ENCODE data around the gene IKZF1.

IKZF1 gene

GRCh38 chr7:50349963-50350944 lies 45.7 kb downstream of the IKZF1 start:
- TF ChIP-seq POLR2AphosphoS5 (IDR thresholded peaks at IDR 0.05; ENCODE audit: low read depth) (no peak), CTCF (IDR thresholded peaks at IDR 0.05; ENCODE audit: insufficient read depth, low read length) (no peak), GABPA (IDR thresholded peaks at IDR 0.05; ENCODE audit: low read depth) (no peak), SPI1 (IDR thresholded peaks at IDR 0.05; ENCODE audit: borderline replicate concordance, low read depth) (no peak)
- peak overlapping the region; percentile 46 for H3K27ac ChIP-seq (replicated peaks)
- no peak overlapping the region for H3K4me3 ChIP-seq (replicated peaks; ENCODE audit: insufficient read depth, low read length)
- no peak for DNase-seq (ENCODE audit: low read depth in 1 of 2, low spot score in 1 of 2)
- H3K27me3 ChIP-seq (ENCODE audit: insufficient read depth, poor library complexity, severe bottlenecking) = no peaks in the 10 kb centered on the region

GRCh38 chr7:50351267-50351666 lies 46.8 kb downstream of the IKZF1 start:
- TF ChIP-seq GABPA (IDR thresholded peaks at IDR 0.05; ENCODE audit: low read depth) (no peak), POLR2AphosphoS5 (IDR thresholded peaks at IDR 0.05; ENCODE audit: low read depth) (no peak), REST (IDR thresholded peaks at IDR 0.05; ENCODE audit: insufficient replicate concordance, low read depth) (no peak), SPI1 (IDR thresholded peaks at IDR 0.05; ENCODE audit: borderline replicate concordance, low read depth) (peak; percentile 69; the same call in 1 of the 2 replicates), CTCF (IDR thresholded peaks at IDR 0.05; ENCODE audit: insufficient read depth, low read length) (no peak)
- DNase-seq (ENCODE audit: low read depth in 1 of 2, low spot score in 1 of 2) = no peak
- no peaks in the 10 kb centered on the region for H3K27me3 ChIP-seq (ENCODE audit: insufficient read depth, poor library complexity, severe bottlenecking)
- H3K27ac ChIP-seq (replicated peaks) = peak overlapping the region; percentile 46
- H3K4me3 ChIP-seq (replicated peaks; ENCODE audit: insufficient read depth, low read length) = no peak overlapping the region

- Histone ChIP-seq H3K27ac (replicated peaks) (peak overlapping the region; percentile 46), H3K4me3 (replicated peaks; ENCODE audit: insufficient read depth, low read length) (no peak overlapping the region), H3K27me3 (ENCODE audit: insufficient read depth, poor library complexity, severe bottlenecking) (no peaks in the 10 kb centered on the region)
- TF ChIP-seq GABPA (IDR thresholded peaks at IDR 0.05; ENCODE audit: low read depth) = no peak
- no peak for TF ChIP-seq SPI1 (IDR thresholded peaks at IDR 0.05; ENCODE audit: borderline replicate concordance, low read depth)
- TF ChIP-seq CTCF (IDR thresholded peaks at IDR 0.05; ENCODE audit: insufficient read depth, low read length) = no peak
- TF ChIP-seq POLR2AphosphoS5 (IDR thresholded peaks at IDR 0.05; ENCODE audit: low read depth) = no peak
- no peak for TF ChIP-seq REST (IDR thresholded peaks at IDR 0.05; ENCODE audit: insufficient replicate concordance, low read depth)
- no peak for DNase-seq (ENCODE audit: low read depth in 1 of 2, low spot score in 1 of 2)
These were observed 47.8 kb downstream of the IKZF1 start for GRCh38 chr7:50352282-50352681.
